Measurements from ENCODE around the gene IQCF6. TPM values are rescaled to one million over a fixed set of nuclear protein-coding genes. Genes with fewer than 3 reads are reported as not detected.

Gene IQCF6
- total RNA-seq, 1 experiment from 2014 or later, result not detected

DNA sequence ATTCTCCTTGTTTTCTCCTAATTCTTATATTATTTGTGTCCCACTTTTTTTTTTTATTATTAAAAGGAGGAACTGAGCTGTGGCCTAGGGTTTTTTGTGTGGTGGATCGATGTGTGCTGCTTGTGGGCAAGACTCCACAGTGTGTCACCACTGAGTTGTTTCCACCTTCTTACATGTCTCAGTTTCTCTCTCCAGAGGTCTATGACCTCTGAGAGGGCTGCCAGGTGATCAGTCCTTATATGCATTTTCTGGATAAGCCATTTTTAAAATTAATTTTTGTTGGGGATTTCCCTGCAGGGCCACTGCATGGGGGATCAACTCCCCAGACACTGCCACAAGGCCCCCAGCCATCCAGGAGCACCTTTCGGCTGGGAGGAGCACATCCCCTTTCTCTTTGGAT, 27.8 kb downstream of the IQCF6 start:
- DNase-seq, result no peak
- CTCF ChIA-PET, result no interaction called here
- Histone ChIP-seq H3K4me3 (ENCODE audit: low read depth, low read length) (no peak overlapping the region), H3K27me3 (replicated peaks; ENCODE audit: control insufficient read depth, insufficient read depth, low read length) (no peaks in the 10 kb centered on the region), H3K36me3 (ENCODE audit: control insufficient read depth, insufficient read depth, low read length) (no peaks in the 10 kb centered on the region), H3K9me3 (peaks cover 7% of the 10 kb centered on the region), H3K4me1 (no peaks in the 10 kb centered on the region)
- intact Hi-C loops (cut with micrococcal nuclease; ENCODE audit: unreplicated experiment), result no loop called here
- H3K4me3 Mint-ChIP-seq (ENCODE audit: unreplicated experiment), result no peak overlapping the region
- H3K27ac Mint-ChIP-seq (ENCODE audit: unreplicated experiment), result no peak overlapping the region
- peaks cover 14% of the 10 kb centered on the region for H3K9me3 Mint-ChIP-seq (ENCODE audit: unreplicated experiment)
- BruUV-seq (replicated peaks), result no TSS peak
- no peaks in the 10 kb centered on the region for H3K36me3 Mint-ChIP-seq (ENCODE audit: insufficient read depth, unreplicated experiment)
- peaks cover 7% of the 10 kb centered on the region for H3K27me3 Mint-ChIP-seq (ENCODE audit: insufficient read depth, unreplicated experiment)
- POLR2A ChIA-PET, result no interaction called here
- TF ChIP-seq, protein P1, sequence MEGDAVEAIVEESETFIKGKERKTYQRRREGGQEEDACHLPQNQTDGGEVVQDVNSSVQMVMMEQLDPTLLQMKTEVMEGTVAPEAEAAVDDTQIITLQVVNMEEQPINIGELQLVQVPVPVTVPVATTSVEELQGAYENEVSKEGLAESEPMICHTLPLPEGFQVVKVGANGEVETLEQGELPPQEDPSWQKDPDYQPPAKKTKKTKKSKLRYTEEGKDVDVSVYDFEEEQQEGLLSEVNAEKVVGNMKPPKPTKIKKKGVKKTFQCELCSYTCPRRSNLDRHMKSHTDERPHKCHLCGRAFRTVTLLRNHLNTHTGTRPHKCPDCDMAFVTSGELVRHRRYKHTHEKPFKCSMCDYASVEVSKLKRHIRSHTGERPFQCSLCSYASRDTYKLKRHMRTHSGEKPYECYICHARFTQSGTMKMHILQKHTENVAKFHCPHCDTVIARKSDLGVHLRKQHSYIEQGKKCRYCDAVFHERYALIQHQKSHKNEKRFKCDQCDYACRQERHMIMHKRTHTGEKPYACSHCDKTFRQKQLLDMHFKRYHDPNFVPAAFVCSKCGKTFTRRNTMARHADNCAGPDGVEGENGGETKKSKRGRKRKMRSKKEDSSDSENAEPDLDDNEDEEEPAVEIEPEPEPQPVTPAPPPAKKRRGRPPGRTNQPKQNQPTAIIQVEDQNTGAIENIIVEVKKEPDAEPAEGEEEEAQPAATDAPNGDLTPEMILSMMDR (IDR thresholded peaks at IDR 0.05; ENCODE audit: insufficient read depth in 1 of 2, low read depth in 1 of 2, low read length in 1 of 2, severe bottlenecking in 1 of 2, unreplicated experiment in 1 of 2), result no peak
- H3K4me1 Mint-ChIP-seq (ENCODE audit: low read depth, unreplicated experiment), result no peaks in the 10 kb centered on the region

DNA sequence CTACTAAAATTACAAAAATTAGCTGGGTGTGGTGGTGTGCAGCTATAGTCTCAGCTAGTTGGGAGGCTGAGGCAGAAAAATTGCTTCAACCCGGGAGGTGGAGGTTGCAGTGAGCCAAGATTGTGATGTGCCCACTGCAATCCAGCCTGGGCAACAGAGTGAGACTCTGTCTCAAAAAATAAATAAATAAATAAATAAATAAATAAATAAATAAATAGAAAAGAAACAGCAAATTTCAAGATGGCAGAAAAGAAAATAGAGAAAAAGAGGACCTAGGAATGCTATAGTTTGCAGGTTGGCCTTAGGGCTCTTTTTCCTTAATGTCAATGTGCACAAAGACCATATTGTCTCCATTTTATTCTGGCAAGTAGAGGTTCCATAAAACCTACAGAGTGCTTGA, 28.2 kb downstream of the IQCF6 start:
- Mint-ChIP-seq H3K27me3 (ENCODE audit: insufficient read depth, unreplicated experiment) (peaks cover 7% of the 10 kb centered on the region), H3K9me3 (ENCODE audit: unreplicated experiment) (peaks cover 10% of the 10 kb centered on the region), H3K4me3 (ENCODE audit: unreplicated experiment) (no peak overlapping the region), H3K36me3 (ENCODE audit: insufficient read depth, unreplicated experiment) (no peaks in the 10 kb centered on the region), H3K27ac (ENCODE audit: unreplicated experiment) (no peak overlapping the region), H3K4me1 (ENCODE audit: low read depth, unreplicated experiment) (no peaks in the 10 kb centered on the region)
- ChIA-PET POLR2A (no interaction called here), CTCF (no interaction called here)
- TF ChIP-seq, protein P1 (IDR thresholded peaks at IDR 0.05; ENCODE audit: insufficient read depth in 1 of 2, low read depth in 1 of 2, low read length in 1 of 2, severe bottlenecking in 1 of 2, unreplicated experiment in 1 of 2), result no peak
- no peak overlapping the region for H3K4me3 ChIP-seq (ENCODE audit: low read depth, low read length)
- no peaks in the 10 kb centered on the region for H3K36me3 ChIP-seq (ENCODE audit: control insufficient read depth, insufficient read depth, low read length)
- no peaks in the 10 kb centered on the region for H3K27me3 ChIP-seq (replicated peaks; ENCODE audit: control insufficient read depth, insufficient read depth, low read length)
- H3K4me1 ChIP-seq, result no peaks in the 10 kb centered on the region
- H3K9me3 ChIP-seq, result peaks cover 7% of the 10 kb centered on the region
- no peak for DNase-seq
- intact Hi-C loops (cut with micrococcal nuclease; ENCODE audit: unreplicated experiment), result no loop called here
- BruUV-seq (replicated peaks), result no TSS peak

DNA sequence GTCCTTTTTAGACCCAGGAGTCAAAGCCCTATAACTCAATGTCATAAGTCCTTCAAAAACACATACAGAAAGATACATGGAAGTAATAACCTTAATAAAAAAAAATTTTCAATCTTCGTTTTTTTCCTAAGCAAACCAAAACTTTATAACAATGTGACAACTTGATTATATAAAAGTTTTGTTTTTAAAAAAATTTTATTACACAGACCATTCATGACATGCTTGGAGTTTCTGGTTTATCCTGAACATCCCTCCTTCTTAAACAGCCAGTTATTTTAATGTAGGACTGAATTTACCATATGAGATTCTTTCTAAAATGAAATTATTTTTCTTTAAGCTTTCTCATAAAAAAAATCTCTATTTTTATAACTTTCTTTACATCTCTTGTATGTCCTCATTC, 30.7 kb downstream of the IQCF6 start:
- intact Hi-C loops (cut with micrococcal nuclease; ENCODE audit: unreplicated experiment), result no loop called here
- CTCF ChIA-PET, result no interaction called here

More for the DNA sequence above, 30.7 kb downstream of the IQCF6 start:
- Histone ChIP-seq H3K9me3 (peaks cover 7% of the 10 kb centered on the region; the same call in 1 of the 2 replicates), H3K4me3 (ENCODE audit: low read depth, low read length) (no peak overlapping the region), H3K27me3 (replicated peaks; ENCODE audit: control insufficient read depth, insufficient read depth, low read length) (no peaks in the 10 kb centered on the region), H3K36me3 (ENCODE audit: control insufficient read depth, insufficient read depth, low read length) (no peaks in the 10 kb centered on the region), H3K4me1 (no peaks in the 10 kb centered on the region)
- TF ChIP-seq, protein P1 (IDR thresholded peaks at IDR 0.05; ENCODE audit: insufficient read depth in 1 of 2, low read depth in 1 of 2, low read length in 1 of 2, severe bottlenecking in 1 of 2, unreplicated experiment in 1 of 2), result no peak
- no peak for DNase-seq
- Mint-ChIP-seq H3K27ac (ENCODE audit: unreplicated experiment) (no peak overlapping the region), H3K36me3 (ENCODE audit: insufficient read depth, unreplicated experiment) (no peaks in the 10 kb centered on the region), H3K4me3 (ENCODE audit: unreplicated experiment) (no peak overlapping the region), H3K4me1 (ENCODE audit: low read depth, unreplicated experiment) (no peaks in the 10 kb centered on the region), H3K9me3 (ENCODE audit: unreplicated experiment) (no peaks in the 10 kb centered on the region), H3K27me3 (ENCODE audit: insufficient read depth, unreplicated experiment) (peaks cover 5% of the 10 kb centered on the region)
- POLR2A ChIA-PET, result no interaction called here
- BruUV-seq (replicated peaks), result no TSS peak

Data from Caco-2 (cell line).